ENCODE data around the gene PLCL1.
A peak's percentile ranks its signal among the peaks of the same experiment; 100 is the strongest.

Gene PLCL1

GRCh38 chr2:198113316-198113715 lies 308.9 kb downstream of the PLCL1 start:
- DNase-seq (ENCODE audit: low read depth, low spot score): no peak

GRCh38 chr2:198114064-198114463 lies 309.7 kb downstream of the PLCL1 start:
- DNase-seq (ENCODE audit: low read depth, low spot score): no peak

GRCh38 chr2:198115201-198115600 lies 310.8 kb downstream of the PLCL1 start:
- no peak for DNase-seq (ENCODE audit: low read depth, low spot score)

- no peak for DNase-seq (ENCODE audit: low read depth, low spot score)
These were observed 312.4 kb downstream of the PLCL1 start for GRCh38 chr2:198116756-198117155.

GRCh38 chr2:198117406-198118041 lies 313.1 kb downstream of the PLCL1 start:
- DNase-seq (ENCODE audit: low read depth, low spot score): no peak

- DNase-seq (ENCODE audit: low read depth, low spot score): peak; percentile 3
These were observed 323.2 kb downstream of the PLCL1 start for GRCh38 chr2:198127627-198128026.

GRCh38 chr2:198129609-198130008 lies 325.2 kb downstream of the PLCL1 start:
- DNase-seq (ENCODE audit: low read depth, low spot score): no peak

GRCh38 chr2:198134293-198134955 lies 330.0 kb downstream of the PLCL1 start:
- no peak for DNase-seq (ENCODE audit: low read depth, low spot score)

- DNase-seq (ENCODE audit: low read depth, low spot score): no peak
These were observed 331.1 kb downstream of the PLCL1 start for GRCh38 chr2:198135481-198135934.

GRCh38 chr2:198136142-198136541 lies 331.7 kb downstream of the PLCL1 start:
- DNase-seq (ENCODE audit: low read depth, low spot score): no peak

GRCh38 chr2:198137733-198138132 lies 333.3 kb downstream of the PLCL1 start:
- no peak for DNase-seq (ENCODE audit: low read depth, low spot score)

GRCh38 chr2:198141726-198142125 lies 337.3 kb downstream of the PLCL1 start:
- DNase-seq (ENCODE audit: low read depth, low spot score): no peak

- no peak for DNase-seq (ENCODE audit: low read depth, low spot score)
These were observed 338.8 kb downstream of the PLCL1 start for GRCh38 chr2:198143156-198143555.

GRCh38 chr2:198143793-198144192 lies 339.4 kb downstream of the PLCL1 start:
- DNase-seq (ENCODE audit: low read depth, low spot score): no peak

GRCh38 chr2:198144660-198145059 lies 340.3 kb downstream of the PLCL1 start:
- DNase-seq (ENCODE audit: low read depth, low spot score): no peak

- no peak for DNase-seq (ENCODE audit: low read depth, low spot score)
These were observed 342.1 kb downstream of the PLCL1 start for GRCh38 chr2:198146346-198146940.

GRCh38 chr2:198157314-198157713 lies 352.9 kb downstream of the PLCL1 start:
- no peak for DNase-seq (ENCODE audit: low read depth, low spot score)

- DNase-seq (ENCODE audit: low read depth, low spot score): no peak
These were observed 356.8 kb downstream of the PLCL1 start for GRCh38 chr2:198161151-198161550.

GRCh38 chr2:198162276-198162675 lies 357.9 kb downstream of the PLCL1 start:
- DNase-seq (ENCODE audit: low read depth, low spot score): no peak

- no peak for DNase-seq (ENCODE audit: low read depth, low spot score)
These were observed 360.4 kb downstream of the PLCL1 start for GRCh38 chr2:198164843-198165242.

- DNase-seq (ENCODE audit: low read depth, low spot score): no peak
These were observed 360.9 kb downstream of the PLCL1 start for GRCh38 chr2:198165289-198165688.

GRCh38 chr2:198167346-198167745 lies 363.0 kb downstream of the PLCL1 start:
- DNase-seq (ENCODE audit: low read depth, low spot score): no peak

GRCh38 chr2:198168651-198169050 lies 364.3 kb downstream of the PLCL1 start:
- no peak for DNase-seq (ENCODE audit: low read depth, low spot score)

Measured in activated naive CD8-positive, alpha-beta T cell treated with anti-CD3 and anti-CD28 coated beads, Interleukin-2, amount 50 U/mL, for 16 hours (primary cell).